T47D (cell line): ENCODE measurements around the gene ZNF740.

Source experiments
- DNase-seq, 2 experiments: peaks; one replicate each; pipeline versions ENCODE4 v3.0.0 to v3.0.0-alpha.2; 2011 to 2012; ENCODE audit warnings: low read depth in 1 of 2, low spot score in 1 of 2
- JUND ChIP-seq: IDR thresholded peaks from 2 replicates; pipeline ENCODE4 v1.6.1; 2012; ENCODE audit warnings: low read depth
- in situ Hi-C: cut with HindIII; loops from 2 replicates; pipeline ENCODE4 v1.10.0; 2016; ENCODE audit warnings: low sequenced_read_pairs, low pct_unique_long_range_greater_than_20kb

The ZNF740 gene

DNA sequence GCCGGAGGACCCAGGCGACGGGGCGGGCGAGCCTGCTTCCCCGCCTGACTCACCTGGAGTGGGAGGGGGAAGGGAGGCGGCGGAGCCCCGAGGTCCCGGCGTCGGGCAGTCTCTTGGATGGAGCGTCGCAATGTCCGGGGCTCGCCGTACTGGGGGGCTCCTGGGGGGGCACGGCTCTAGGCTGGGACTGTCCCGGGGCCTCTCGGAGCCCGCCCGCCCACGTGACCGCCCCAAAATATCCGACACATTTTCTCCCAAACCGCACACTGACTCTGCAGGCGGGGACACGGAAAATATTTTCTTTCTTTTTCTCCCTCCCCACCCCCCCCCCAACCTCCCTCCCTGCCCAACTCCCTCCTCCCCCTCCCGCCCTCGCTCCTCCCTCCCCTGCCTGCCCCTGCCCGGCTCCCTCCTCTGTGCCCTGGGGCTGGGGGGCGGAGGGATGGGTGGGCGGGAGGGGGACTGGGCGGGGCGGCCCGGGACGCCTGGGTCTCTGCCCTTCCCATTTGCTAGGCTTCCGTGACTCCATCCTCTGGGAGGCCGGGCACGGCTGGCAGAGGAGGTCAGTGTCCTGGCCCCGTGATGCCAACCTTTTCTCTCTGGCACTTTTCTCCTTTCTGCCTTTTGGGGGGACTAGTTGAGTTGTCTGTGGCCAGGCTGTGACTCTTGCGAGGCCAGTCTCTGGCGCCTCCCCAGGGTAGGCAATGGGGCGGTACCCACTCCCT is 51.6 kb downstream of the ZNF740 start, which contains the start of gene RARG:
RARG (minus strand) TSS at position 289 of the 725 bp plus-strand sequence. CDS start 4,664 bp downstream, outside the sequence.
- DNase-seq = peak; percentile 94 to 98
- in situ Hi-C loops = no loop called here
- no peak for TF ChIP-seq JUND

DNA sequence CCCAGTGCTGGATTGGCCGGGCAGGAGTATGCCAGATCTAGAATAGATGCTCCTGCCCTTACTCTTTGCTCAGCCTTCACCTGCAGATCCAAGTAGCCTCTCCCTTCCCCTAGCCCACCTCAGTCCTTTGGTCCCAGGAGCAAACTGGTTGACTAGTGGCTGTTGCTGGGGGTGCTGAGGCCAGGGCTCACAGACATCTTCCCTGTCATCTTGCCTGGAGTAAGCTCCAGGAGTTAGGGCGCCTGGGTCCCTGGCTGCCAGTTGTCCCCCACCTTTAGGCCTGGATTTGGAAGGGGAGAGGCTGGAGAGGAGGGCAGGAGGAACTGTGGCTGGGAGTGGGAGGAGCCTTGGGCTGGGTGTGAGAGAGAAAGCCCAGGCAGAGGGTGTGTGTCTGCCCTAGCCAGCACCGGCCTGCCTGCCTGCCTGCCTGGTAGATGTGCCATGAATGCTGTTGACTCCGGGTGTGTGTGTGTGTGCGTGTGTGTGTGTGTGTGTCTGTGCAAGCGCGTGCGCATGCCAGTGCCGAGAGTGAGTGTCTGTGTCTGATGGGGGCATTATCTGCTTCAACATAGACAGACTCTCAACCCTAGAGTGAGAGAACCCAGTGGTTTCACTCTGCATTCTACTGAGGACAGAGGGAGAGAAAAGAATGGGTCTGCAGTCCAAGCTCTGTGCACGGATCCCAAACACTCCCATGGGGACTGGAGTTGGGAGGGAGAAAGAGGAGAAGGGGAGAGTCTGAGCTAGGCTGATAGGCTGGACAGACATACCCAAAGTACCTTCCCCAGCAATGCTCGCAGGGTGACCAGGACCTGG is 52.3 kb downstream of the ZNF740 start:
- in situ Hi-C loops = no loop called here
- DNase-seq = peak; percentile 88 to 90
- TF ChIP-seq JUND = no peak

GRCh38 chr12:53233671-53234121 is 53.2 kb downstream of the ZNF740 start:
- in situ Hi-C loops = no loop called here
- no peak for DNase-seq

DNA sequence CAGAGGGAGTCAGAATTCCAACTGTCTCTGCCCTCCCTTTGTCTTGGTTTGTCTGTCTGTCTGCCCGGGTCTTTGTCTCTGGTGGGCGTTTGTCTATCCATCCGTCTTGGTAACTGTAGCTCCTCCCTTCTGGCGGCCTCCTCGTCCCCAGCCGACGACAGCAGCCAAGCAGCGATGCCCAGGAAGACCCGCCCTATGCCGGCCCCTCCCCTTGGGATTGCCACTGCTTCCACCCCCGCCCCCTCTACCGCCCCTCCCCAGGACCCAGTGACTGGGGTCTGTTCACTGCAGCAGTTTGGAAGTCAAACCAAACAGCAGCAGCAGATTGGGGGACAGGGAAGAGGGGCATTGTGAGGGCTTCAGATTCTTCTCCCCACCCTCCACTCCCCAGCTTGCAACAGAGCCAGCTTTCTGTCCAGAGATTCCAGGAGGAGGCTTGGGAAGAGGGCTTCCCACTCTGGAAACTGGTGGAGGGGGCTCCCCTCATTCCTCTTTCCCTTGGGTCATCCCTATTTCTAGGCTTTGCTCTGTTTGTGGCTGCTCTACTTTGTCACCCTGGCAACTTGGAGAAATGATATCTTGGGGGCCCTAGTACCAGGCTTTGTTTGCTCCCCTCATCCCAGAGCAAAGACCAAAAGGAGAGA is 53.9 kb downstream of the ZNF740 start:
- TF ChIP-seq JUND = no peak
- in situ Hi-C loops = no loop called here
- no peak for DNase-seq

More at GRCh38 chr12:53233671-53234121, 53.2 kb downstream of the ZNF740 start:
- no peak for TF ChIP-seq JUND

- in situ Hi-C loops = no loop called here
- DNase-seq = no peak
- TF ChIP-seq JUND = no peak
Observed at GRCh38 chr12:53235164-53235563, 54.6 kb downstream of the ZNF740 start.

- in situ Hi-C loops = no loop called here
- no peak for DNase-seq
- no peak for TF ChIP-seq JUND
Observed at GRCh38 chr12:53235742-53236442, 55.4 kb downstream of the ZNF740 start.

- TF ChIP-seq JUND = no peak
- in situ Hi-C loops = no loop called here
- no peak for DNase-seq
Observed at GRCh38 chr12:53236443-53237111, 56.1 kb downstream of the ZNF740 start.

- in situ Hi-C loops = no loop called here
- no peak for DNase-seq
- no peak for TF ChIP-seq JUND
Observed at GRCh38 chr12:53239643-53240258, 59.2 kb downstream of the ZNF740 start.

DNA sequence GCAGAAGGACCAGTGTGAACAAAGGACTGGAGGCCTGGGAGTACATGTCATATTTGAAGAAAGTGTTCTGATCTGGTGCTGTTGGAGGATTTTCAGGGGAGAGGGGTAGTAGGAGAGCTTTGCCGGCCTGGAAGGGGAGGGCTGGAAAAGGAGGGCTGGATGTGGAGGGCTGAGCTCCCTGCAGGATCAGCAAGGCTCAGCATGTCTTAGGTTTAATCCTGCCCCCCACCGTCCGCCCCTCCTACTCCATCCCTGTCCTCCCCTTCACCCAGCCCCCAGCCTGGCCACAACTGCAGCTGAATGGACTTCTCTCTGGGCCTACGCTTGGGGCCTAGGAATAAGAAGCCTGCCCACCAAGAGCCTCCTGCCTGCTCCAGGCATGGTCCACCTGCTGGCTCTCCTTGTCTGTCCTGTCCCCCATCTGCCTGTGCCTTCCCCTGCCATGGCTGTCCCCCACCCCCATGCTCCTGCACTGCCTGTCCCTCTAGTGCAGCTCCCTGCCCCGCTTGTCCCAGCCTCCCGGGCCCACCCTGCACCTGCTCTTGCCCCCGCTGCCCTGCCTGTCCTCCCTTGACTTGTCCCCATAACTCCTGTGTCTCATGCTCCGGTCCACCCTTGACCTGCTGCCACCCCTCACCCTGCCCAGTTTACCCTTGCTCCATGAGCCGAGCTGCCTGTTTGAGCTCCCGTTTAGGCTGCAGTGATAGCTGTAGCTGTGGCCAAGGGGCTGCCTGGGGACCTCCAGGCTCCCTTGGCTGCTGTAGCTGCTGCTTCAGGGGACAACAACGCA is 61.3 kb downstream of the ZNF740 start:
- DNase-seq = no peak
- no peak for TF ChIP-seq JUND
- in situ Hi-C loops = no loop called here

DNA sequence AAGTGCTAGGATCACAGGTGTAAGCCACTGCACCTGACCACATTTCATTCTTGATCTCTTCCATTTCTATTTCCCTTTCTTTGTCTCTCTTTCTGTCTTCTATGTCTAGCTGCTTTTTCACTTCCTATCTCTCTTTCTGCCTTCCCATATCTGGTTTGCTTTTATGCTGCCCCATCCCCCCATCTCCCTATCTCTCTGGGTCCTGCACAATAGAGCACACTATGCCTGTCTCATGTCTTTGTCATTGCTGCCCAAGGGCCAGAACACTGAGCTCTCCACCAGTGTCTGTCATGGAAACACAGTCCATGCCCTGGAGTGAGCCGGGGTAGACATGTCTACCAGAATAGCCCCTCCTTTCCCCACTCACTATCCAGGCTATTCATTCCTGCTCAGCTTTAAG is 63.8 kb downstream of the ZNF740 start:
- in situ Hi-C loops = no loop called here
- DNase-seq = no peak
- TF ChIP-seq JUND = no peak
